Activated T-helper 1 cell treated with anti-CD3 and anti-CD28 coated beads, Interleukin-2, amount 50 U/mL, for 16 hours (primary cell): ENCODE results near the gene PTPRT.

ENCODE experiments used
- DNase-seq, 2 donors: peaks; one replicate each; pipeline ENCODE4 v3.0.0-alpha.2; 2020; ENCODE audit warnings: low read depth in 1 of 2, low spot score in 1 of 2

The PTPRT gene

DNA sequence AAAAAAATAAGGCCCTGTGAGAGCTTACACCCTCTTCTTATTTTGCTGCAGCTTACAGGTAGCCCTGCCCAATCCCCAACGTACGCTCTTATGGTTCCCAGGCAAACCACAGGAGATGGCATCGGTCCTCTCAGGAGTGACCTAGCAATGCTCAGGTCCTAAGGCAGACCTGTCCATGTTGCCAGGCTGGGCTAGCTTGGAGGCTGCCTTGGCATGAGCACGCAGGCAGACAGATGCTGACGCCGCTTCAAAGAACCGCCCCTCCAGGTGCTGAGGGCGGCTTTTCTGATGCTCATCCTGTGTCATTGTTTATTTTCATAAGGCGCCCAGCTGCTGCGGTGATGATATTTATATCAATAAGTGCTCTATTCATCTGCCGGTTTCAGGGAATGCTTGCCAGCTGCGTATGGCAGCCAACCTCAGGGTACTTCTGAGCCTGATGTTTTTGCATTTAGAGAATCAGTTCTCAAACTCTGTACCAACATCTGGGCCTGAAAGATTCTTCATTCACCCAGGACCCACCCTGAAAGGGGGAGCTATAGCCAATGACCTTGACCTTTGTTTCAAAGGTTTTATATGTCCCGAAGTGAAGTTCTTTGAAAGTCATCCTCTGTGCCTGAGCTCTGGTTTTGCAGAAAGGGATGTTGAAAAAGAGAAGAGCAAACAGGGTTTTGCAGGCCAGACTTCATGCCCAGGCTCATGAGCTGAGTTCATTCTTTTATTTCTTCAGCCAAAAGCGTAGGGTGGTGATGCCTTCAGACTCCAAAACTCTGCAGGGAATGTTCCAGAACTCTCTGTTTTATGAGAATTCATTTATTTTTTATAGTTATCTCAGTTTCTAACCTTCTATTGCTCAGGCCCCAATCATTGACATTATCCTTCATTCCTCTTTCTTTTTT lies 1095.9 kb downstream of the PTPRT start:
- no peak for DNase-seq

GRCh38 chr20:42093041-42093440 lies 1096.7 kb downstream of the PTPRT start:
- no peak for DNase-seq

- no peak for DNase-seq
Observed at GRCh38 chr20:42085366-42085765, 1104.3 kb downstream of the PTPRT start.

- no peak for DNase-seq
Observed at GRCh38 chr20:42083280-42083679, 1106.4 kb downstream of the PTPRT start.

DNA sequence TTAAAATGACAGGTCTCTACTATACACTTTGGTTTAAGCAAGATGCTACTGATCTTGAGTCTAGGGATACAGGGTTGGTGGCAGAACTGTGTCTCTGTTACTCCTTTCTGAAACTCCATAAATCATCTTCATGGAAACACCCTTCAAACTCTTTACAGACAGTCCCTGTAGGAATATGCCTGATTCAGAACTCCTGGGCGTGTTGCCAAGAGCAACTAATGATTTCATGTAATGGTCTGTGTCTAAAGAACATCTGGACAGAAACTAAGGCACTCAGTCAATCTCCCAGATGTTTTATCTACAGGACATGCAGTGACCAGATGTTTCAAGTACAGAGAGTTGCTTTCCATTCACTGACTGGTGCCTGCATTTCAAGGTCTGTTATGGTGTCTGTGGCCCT lies 1107.1 kb downstream of the PTPRT start:
- DNase-seq: no peak

- DNase-seq: no peak
Observed at GRCh38 chr20:42080956-42081355, 1108.8 kb downstream of the PTPRT start.

- DNase-seq: no peak
Observed at GRCh38 chr20:42074944-42075343, 1114.8 kb downstream of the PTPRT start.

DNA sequence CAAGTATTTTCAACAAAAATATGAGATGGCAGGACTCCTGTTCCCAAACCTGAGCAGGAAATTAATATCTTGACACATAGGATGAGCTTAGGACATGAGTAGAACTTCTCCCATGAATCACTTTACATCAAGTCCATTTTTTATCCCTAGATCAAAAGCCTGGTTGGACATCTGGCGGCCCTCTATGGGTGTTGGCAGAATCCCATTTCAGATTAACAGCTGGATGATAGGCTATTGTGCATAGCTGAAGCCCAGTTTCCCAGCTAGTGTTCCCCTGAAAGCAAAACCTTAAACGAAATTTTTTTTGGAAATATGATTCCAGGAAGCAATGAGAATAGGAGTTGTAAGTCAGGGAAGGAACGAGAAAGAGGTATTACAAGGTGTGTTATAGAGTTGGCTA lies 1122.1 kb downstream of the PTPRT start:
- DNase-seq: no peak

DNA sequence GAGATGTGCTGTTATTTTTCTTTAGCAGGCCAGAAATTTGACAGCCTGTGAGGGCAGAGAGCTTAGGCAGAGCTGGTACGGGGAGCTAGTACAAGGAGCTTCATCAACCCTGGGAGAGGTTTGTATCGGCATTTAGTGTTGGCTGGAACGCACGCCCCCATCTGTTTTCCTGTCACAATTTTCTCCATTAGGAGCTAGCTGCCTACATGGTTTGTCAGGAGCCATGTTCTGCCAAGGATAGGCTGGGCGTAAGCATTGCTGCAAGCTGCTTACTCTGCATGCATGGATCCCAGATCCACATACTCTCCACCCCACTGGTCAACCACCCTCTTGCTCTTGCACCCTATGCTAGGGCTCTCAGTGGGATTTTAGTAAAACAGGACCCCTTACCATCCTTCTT lies 1122.5 kb downstream of the PTPRT start:
- DNase-seq: no peak

DNA sequence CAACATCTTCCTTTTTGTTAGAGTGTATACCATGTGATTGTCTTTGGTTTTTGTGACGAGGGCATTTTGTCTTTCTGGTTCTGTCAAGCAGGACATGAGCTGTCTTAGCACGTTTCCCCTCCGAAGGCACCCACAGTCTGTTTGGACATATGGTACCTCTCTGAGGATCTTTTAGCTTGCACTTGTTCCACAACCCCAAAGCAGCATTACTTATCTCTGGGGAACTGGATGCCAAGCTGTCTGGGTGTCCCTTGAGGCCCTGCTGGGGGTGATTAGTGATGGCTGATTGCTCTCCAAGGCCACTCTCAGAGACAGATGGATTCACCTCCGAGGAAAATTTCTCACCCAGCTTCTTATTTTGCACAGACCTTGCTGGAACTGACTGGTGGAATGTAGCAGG lies 1126.6 kb downstream of the PTPRT start:
- DNase-seq: no peak

- DNase-seq: no peak
Observed at GRCh38 chr20:42053350-42053749, 1136.4 kb downstream of the PTPRT start.

DNA sequence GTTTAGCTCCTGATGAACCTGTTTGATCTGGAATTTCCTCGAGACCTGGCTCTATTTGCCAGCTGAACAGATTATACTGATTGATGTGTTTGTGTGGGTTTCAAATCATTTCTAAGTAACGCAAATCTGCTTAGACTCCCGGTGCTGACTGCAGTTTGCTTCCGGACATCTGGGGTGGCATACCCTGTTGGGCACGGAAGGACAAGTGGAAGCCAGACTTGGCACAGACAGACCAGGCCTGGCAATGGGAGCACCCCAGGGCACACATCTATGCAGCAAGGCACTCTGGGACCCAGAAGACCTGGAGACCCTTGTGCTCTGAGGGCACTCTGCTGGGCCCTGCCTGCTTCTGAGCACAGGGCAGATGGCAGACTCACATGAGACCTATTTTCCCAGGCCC lies 1137.8 kb downstream of the PTPRT start:
- no peak for DNase-seq

- DNase-seq: no peak
Observed at GRCh38 chr20:42046371-42047085, 1143.2 kb downstream of the PTPRT start.

DNA sequence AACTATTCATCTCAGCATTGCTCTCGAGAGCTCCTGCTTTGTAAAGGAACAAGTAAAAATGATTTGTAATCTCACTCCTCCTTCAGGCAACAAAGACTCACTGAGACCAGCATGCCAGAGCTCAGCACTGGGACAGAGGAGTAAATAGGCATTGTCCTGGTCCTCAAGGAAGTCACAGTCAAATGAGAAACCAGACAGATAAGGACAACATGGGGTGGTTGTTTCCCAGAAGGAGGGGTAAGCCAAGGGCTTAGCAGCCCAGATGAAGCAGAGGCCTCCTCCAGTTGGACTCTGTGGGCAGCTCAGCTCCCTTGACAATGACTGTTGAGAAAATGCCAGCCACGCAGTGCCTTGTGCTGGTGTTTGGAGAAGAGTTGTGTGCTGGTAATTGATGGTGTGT lies 1145.8 kb downstream of the PTPRT start:
- no peak for DNase-seq

GRCh38 chr20:42041000-42041565 lies 1148.6 kb downstream of the PTPRT start:
- DNase-seq: no peak

- no peak for DNase-seq
Observed at GRCh38 chr20:42027746-42028268, 1161.9 kb downstream of the PTPRT start.

GRCh38 chr20:42026599-42026998 lies 1163.1 kb downstream of the PTPRT start:
- DNase-seq: no peak

GRCh38 chr20:42024653-42025052 lies 1165.1 kb downstream of the PTPRT start:
- DNase-seq: no peak
